ENCODE results near the gene R3HDML. TPM values are rescaled to one million over a fixed set of nuclear protein-coding genes. Genes with fewer than 3 reads are reported as not detected.
A peak's percentile ranks its signal among the peaks of the same experiment; 100 is the strongest.
"Not testable (repeated sequence)": the region's sequence is repeated elsewhere in the genome, so short reads cannot be mapped to it uniquely, and the experiment has no call there.

The R3HDML gene
- total RNA-seq, 1 donor from 2014 or later = not detected

GRCh38 chr20:44319839-44320422 lies 16.9 kb upstream of the R3HDML start:
- no peak for DNase-seq (ENCODE audit: low spot score, unreplicated experiment)
- no peak overlapping the region for H3K27ac Mint-ChIP-seq
- H3K36me3 Mint-ChIP-seq (ENCODE audit: insufficient read depth) = no peaks in the 10 kb centered on the region
- TF ChIP-seq CTCF (IDR thresholded peaks at IDR 0.05; ENCODE audit: unreplicated experiment) = no peak
- H3K9me3 Mint-ChIP-seq (ENCODE audit: low read depth) = no peaks in the 10 kb centered on the region
- no peaks in the 10 kb centered on the region for H3K4me1 Mint-ChIP-seq (ENCODE audit: low read depth)
- no peaks in the 10 kb centered on the region for H3K27me3 Mint-ChIP-seq
- no peak overlapping the region for H3K4me3 Mint-ChIP-seq (ENCODE audit: low read depth)

- no peak for DNase-seq (ENCODE audit: low spot score, unreplicated experiment)
- no peak overlapping the region for H3K4me3 Mint-ChIP-seq (ENCODE audit: low read depth)
- H3K4me1 Mint-ChIP-seq (ENCODE audit: low read depth) = no peaks in the 10 kb centered on the region
These were observed 12.5 kb upstream of the R3HDML start for GRCh38 chr20:44324343-44324742.

GRCh38 chr20:44326391-44327159 lies 10.3 kb upstream of the R3HDML start:
- no peak overlapping the region for H3K4me3 Mint-ChIP-seq (ENCODE audit: low read depth)
- DNase-seq (ENCODE audit: low spot score, unreplicated experiment) = no peak
- peaks cover 3% of the 10 kb centered on the region for H3K27me3 Mint-ChIP-seq
- H3K4me1 Mint-ChIP-seq (ENCODE audit: low read depth) = no peaks in the 10 kb centered on the region
- H3K36me3 Mint-ChIP-seq (ENCODE audit: insufficient read depth) = no peaks in the 10 kb centered on the region
- no peak overlapping the region for H3K27ac Mint-ChIP-seq
- H3K9me3 Mint-ChIP-seq (ENCODE audit: low read depth) = no peaks in the 10 kb centered on the region
- peak; percentile 18 for TF ChIP-seq CTCF (IDR thresholded peaks at IDR 0.05; ENCODE audit: unreplicated experiment)

More at GRCh38 chr20:44324343-44324742, 12.5 kb upstream of the R3HDML start:
- no peaks in the 10 kb centered on the region for H3K36me3 Mint-ChIP-seq (ENCODE audit: insufficient read depth)
- H3K27me3 Mint-ChIP-seq = peaks cover 3% of the 10 kb centered on the region
- H3K9me3 Mint-ChIP-seq (ENCODE audit: low read depth) = no peaks in the 10 kb centered on the region
- H3K27ac Mint-ChIP-seq = no peak overlapping the region
- TF ChIP-seq CTCF (IDR thresholded peaks at IDR 0.05; ENCODE audit: unreplicated experiment) = no peak

- not testable (repeated sequence) for H3K36me3 Mint-ChIP-seq (ENCODE audit: insufficient read depth); DNase-seq (ENCODE audit: low spot score, unreplicated experiment); H3K9me3 Mint-ChIP-seq (ENCODE audit: low read depth); H3K27me3 Mint-ChIP-seq; H3K4me3 Mint-ChIP-seq (ENCODE audit: low read depth); H3K4me1 Mint-ChIP-seq (ENCODE audit: low read depth); H3K27ac Mint-ChIP-seq
These were observed 9.1 kb upstream of the R3HDML start for GRCh38 chr20:44327748-44328147.

GRCh38 chr20:44328428-44328827 lies 8.4 kb upstream of the R3HDML start:
- DNase-seq (ENCODE audit: low spot score, unreplicated experiment) = no peak
- no peak for TF ChIP-seq CTCF (IDR thresholded peaks at IDR 0.05; ENCODE audit: unreplicated experiment)
- Mint-ChIP-seq H3K4me3 (ENCODE audit: low read depth) (no peak overlapping the region), H3K27ac (peak overlapping the region; percentile 1), H3K27me3 (peaks cover 3% of the 10 kb centered on the region), H3K36me3 (ENCODE audit: insufficient read depth) (no peaks in the 10 kb centered on the region), H3K9me3 (ENCODE audit: low read depth) (no peaks in the 10 kb centered on the region), H3K4me1 (ENCODE audit: low read depth) (no peaks in the 10 kb centered on the region)

GRCh38 chr20:44331201-44331600 lies 5.6 kb upstream of the R3HDML start:
- H3K4me1 Mint-ChIP-seq (ENCODE audit: low read depth) = peaks cover under 1% of the 10 kb centered on the region
- H3K36me3 Mint-ChIP-seq (ENCODE audit: insufficient read depth) = no peaks in the 10 kb centered on the region
- no peak for TF ChIP-seq CTCF (IDR thresholded peaks at IDR 0.05; ENCODE audit: unreplicated experiment)
- H3K27ac Mint-ChIP-seq = no peak overlapping the region
- DNase-seq (ENCODE audit: low spot score, unreplicated experiment) = no peak
- no peak overlapping the region for H3K4me3 Mint-ChIP-seq (ENCODE audit: low read depth)
- H3K27me3 Mint-ChIP-seq = peaks cover 4% of the 10 kb centered on the region
- no peaks in the 10 kb centered on the region for H3K9me3 Mint-ChIP-seq (ENCODE audit: low read depth)
